D341Med (cell line): Measurements from ENCODE around the gene KIAA0825.
A peak's percentile ranks its signal among the peaks of the same experiment; 100 is the strongest.

ENCODE experiments used
- DNase-seq: peaks from one replicate; pipeline ENCODE4 v3.0.0; 2012; ENCODE audit warnings: low spot score

KIAA0825 gene, protein sequence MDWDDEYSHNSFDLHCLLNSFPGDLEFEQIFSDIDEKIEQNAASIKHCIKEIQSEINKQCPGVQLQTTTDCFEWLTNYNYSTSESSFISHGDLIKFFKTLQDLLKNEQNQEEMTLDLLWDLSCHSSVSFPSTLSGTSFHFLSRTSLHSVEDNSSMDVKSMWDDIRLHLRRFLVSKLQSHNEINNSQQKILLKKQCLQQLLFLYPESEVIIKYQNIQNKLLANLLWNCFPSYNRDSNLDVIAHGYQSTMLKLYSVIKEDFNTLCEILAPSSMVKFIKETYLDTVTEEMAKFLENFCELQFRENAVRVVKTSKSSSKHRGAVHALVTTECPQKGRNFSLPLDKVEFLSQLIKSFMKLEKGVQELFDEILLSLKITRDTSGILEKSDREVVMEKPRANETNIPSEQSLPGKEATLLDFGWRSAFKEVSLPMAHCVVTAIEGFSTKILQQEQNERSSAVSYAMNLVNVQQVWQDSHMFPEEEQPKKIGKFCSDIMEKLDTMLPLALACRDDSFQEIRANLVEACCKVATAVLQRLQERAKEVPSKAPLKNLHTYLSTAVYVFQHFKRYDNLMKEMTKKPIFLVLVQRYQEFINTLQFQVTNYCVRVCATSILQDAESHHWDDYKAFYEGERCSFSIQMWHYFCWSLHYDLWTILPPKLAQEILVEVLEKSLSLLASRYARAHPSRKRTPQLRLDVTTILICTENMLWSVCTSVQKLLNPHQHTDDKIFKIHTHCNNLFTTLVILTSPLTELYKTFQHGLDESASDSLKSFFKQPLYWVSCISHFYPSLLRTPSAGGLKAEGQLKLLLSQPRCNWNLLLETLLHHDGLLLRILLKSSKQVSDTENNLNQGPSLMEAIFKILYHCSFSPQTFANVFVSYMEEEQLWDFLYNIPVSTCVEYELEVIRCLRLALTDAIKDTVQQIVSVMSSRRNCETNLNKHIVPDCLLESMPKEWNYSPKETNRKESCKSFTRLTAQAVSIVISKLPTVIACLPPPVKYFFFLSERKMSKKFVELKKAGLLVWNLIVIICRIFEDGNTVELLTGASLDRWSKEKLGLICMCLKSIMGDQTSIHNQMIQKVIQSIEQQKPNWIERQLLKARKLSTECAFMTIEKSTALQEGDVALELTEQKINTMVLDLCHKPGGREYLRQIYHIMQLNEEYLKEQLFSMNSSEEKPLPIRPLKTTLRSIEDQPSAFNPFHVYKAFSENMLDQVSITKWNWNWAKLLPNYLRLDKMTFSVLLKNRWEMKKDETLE (N-terminal part only)

DNA sequence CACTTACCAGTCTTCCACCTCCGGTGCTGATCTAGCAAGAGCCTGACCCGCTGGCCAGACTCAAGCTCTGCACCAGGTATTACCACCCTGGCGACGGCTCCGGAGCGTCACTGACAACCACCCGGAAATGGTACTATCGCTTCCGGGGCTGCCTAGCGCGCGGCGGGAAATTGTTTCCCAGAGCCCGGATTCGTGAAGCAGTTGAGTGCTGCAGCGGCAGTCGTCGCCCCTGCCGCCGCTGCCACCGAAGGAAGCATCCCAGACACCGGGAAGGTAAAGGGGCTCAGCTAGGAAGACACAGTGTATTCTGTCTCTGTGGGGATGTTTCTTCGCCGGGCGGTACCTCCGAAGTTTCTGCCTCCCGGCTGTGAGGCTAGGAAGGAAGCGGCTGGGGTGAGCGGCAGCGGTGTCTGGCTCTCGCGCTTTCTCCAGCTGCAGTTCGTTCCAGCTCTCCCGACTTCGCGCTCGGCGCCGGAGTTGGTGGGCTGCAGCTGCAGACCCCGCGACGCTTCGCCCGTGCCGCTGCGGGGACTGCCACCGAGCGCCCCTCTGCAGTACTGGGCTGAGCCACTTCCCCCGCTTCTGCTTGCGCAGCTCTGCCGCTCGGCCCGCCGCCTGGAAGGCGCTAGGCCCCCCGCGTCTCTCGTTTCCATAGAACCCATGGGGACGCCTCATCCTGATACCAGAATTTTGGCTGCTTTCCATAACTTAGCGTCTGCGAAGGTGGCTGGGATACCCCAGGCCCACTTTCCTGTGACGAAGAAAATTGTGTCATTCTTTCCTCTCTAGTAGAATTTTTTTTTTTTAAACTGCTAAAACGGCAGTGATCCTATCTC lies at the start of gene KIAA0825, which contains the start of gene SLF1:
Gene KIAA0825 (minus strand): TSS at position 112 of the 836 bp plus-strand sequence. CDS start 81,478 bp downstream, outside the sequence.
Gene SLF1 (plus strand): TSS at position 177 of the 836 bp plus-strand sequence. CDS start 10,142 bp downstream, outside the sequence.
- DNase-seq: peak; percentile 88

DNA sequence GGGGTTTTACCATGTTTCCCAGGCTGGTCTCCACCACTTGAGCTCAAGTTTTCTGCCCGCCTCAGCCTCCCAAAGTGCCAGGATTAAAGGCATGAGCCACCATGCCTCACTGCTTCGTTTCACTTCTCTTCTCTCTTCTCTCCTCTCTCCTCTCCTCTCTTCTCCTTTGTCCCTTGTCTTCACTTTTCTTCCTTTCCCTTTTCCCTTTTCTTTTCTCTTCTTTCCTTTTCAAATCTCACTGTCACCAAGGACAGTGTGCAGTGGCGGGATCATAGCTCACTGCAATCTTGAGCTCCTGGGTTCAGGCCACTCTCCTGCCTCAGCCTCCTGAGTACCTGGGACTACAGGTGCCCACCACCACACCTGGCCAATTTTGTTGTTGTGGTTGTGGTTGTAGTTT lies 49.5 kb upstream of the KIAA0825 start:
- no peak for DNase-seq

DNA sequence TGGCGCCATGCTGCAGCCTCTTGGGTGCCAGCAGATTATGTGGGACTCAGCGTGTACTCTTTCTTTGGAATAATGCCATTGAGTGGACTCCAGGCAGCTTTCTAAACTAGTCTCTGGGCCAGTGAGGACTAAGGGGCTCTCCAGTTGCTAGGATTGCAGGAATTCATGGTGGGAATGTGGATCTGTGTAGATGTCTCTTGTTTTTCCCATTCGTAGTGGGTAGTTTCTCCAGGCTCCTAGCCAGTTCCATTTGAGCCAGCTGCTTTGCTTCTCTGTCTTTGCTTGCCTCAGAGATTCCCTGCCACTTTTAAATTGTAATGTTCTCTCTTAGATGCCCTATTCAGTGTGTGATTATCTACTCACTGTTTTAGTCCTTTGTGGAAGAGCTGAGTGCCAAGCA lies 42.7 kb upstream of the KIAA0825 start:
- no peak for DNase-seq

DNA sequence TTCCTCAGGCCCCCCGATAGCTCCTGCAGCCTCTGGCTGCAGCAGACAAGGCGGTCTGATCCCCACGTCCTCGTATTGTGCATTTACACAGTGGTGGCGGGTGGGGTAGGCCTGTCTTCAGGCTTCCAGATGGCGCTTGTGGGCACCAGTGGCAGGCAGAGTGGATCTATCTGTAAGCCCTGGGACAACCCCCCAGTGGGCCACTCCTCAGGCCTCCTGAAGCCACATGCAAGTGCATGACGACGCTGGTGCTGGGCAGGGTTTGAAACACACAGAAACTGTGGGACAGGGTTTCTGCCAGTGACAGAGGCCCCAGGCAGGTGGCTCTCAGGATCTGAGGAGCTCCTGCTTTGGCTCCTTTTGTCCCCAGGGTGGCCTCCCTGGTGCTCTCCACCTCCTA lies 42.1 kb upstream of the KIAA0825 start:
- no peak for DNase-seq

DNA sequence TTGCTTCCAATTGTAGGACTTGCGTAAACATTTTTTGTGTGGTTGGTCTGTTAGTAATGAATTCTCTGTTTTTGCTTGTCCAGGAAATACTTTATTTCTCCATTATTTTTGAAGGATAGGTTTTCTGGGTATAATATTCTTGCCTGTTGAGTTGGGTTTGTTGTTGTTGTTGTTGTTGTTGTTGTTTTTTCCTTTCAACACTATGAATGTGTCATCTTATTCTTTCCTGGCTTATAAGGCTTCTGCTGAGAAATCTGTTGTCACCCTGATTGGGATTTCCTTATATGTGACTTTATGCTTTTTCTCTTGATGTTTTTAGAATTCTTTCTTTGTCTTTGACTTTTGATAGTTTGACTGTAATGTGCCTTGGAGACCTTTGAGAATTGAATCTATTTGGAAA lies 39.9 kb upstream of the KIAA0825 start:
- no peak for DNase-seq

DNA sequence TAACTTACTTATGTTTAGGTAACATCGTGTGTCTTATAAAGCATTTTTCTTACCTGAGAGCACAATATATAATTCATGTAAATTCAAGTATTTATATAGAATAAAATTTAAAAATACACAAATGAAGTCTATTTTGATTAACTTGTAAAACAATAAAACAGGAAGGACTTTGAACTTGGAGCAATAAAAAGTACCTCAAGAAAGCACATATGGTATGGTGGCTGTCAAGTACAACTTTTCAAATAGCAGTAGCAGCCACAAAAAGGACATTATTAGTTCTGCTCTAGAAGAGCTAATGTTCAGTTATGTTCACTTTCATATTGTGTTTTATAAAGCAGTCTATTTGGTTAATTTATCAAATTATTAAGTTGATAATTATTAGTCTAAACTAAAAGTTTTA lies 31.5 kb upstream of the KIAA0825 start:
- DNase-seq: no peak

DNA sequence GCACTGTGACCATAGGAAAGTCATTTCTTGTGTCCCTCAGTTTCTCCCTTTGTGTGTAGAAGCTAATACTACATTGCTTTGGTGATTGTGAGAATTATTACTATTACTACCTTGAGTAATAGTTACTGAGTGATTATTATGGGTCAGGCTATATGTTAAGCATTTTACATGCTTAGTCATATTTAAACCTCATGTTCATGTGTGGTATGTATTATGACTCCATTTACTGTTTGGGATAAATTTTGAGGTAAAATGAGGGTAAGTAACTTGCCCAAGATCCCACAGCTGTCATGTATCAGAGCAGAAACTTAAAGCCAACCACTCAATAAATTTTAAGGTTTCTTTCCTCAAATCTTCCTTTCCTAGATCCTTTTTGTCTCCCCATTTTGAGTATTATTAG lies 28.4 kb upstream of the KIAA0825 start:
- no peak for DNase-seq

DNA sequence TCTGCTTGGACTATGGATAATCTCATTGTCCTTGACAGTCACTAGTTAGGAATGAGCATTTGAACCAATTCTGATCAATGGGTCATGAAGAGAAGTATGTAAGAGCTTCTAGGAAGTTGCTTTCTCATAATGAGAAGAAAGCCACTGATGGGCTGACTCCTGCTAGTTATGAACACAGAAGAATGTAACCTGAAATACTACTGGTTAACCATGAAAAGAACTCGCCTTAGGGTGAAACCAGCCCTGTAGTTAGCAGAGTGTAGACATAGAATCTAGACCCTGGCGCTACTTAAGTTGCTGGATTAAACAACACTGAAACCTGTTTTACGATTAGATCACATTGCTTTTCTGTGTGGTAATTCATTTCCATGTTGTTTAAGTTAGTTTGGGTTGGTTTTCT lies 26.6 kb upstream of the KIAA0825 start:
- no peak for DNase-seq

DNA sequence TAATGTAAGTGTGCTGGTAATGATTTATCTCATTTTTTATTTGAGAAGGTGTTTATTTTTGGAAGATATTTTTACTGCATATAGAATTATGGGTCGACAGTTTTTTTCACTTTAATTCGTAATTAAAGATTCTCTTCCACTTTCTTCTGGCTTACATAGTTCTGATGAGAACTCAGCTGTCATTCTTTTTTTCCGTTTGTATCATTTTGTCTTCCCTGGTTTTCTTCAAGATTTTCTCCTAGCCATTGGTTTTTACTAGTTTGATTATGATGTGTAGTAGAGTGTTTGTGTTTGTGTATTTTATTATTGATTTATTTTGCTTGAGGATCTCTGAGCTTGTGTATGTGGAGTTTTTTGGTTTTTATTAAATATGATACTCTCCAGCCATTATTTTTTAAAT lies 21.8 kb upstream of the KIAA0825 start:
- DNase-seq: no peak

DNA sequence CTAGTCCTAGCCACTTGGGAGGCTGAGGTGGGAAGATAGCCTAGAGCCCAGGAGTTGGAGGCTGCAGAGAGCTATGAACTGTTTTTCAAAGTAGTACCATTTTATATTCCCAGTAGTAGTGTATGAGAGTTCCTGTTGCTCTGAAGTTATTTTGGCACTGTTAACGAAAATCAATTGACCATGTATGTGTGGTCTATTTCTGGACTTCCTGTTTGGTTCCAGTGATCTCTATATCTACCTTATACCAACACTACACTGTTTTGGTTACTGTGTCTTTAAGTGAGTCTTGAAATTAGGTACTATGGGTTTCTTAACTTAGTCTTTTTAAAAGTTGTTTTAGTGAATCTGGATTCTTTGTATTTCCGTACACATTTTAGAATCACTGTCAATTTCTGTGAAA lies 13.6 kb upstream of the KIAA0825 start:
- DNase-seq: no peak

DNA sequence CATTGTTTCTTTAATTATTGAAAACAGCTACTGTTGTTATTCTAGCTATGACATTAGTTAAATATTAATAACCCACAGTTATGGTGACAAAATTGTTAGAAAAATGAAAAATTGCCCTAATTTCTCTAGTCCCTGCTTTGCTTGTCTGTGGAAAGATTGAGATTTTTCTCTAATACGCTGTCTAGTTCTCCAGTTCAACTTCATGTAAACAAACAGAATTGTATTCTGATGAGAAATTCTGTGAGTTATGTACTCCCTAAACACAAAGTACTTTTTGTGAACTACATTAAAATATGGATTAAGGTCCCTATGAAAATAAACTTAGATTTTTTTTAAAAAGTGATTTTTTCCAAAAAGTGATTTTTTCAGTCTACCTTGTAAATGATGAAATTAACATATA lies 8.8 kb upstream of the KIAA0825 start:
- DNase-seq: no peak

DNA sequence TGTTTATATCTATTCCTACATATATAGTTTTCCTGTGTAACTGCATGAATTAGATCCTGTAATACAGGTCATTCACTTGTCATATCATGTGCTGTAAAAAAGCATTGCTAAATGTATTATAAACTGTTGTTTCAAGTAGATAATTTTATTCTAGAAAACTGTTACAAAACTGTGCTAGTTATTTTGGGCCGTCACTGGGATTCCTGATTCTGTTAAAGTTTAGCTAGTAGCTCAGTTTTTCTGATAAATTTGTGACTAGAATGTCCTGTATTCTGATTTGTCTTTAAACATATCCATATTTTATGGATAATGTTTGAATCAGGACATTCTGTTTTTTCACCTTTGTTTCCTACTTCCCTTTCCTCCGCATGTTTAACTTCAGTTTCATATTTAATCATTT lies 5.5 kb upstream of the KIAA0825 start:
- no peak for DNase-seq

DNA sequence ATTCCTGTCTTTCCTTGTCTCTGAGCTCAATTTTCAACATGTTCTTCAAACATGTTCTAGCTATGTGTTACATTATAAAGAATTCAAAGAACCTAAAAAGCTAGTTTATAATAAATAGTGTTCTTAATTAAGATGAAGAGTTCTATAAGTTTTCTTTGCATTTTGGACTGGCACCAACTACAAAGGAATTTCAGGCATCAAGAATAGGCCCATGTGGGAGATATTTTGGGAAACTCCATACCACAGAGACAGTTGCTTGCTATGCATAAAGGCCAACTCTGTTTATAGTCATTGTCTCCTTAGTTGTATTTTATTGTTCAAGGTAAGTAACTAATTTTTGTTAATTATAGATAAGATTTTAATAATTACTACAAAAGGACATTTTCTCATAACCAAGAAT lies 4.6 kb upstream of the KIAA0825 start:
- DNase-seq: no peak

DNA sequence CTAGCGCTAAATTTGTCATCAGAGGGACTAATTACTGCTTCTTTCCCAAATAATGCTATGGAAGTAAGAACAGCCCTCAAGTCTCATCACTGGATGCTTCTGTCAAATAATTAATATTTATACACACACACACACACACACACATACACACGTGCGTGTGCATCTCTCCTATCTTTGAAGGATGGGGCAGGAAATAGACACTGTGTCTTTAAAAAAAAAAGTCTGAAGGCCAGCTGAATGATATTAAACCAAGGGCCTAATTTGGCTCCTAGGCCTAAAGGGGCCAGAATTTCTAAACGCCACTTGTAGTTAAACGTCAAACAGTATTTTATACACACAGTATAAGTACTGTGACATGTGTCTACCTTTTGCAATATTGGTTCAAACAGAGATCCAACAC lies 3.4 kb upstream of the KIAA0825 start:
- no peak for DNase-seq

DNA sequence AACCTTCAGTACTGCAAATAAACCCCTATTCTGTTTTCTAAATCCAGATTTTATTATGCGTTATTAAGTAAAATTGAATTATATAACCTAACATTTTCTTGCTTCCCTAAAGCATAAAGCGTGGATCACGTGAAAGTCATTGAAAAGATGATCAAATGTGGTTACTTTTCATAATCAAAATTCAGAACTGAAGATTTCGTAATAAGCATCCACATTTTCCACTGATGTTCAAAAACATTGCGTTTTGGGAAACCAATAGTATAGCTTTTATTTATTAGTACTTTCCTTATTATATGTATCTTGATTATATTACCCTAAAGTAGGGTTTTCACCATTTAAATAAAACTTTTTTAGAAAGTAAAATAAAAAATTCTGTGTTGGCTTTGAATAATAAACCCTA lies 1.9 kb upstream of the KIAA0825 start:
- DNase-seq: no peak

DNA sequence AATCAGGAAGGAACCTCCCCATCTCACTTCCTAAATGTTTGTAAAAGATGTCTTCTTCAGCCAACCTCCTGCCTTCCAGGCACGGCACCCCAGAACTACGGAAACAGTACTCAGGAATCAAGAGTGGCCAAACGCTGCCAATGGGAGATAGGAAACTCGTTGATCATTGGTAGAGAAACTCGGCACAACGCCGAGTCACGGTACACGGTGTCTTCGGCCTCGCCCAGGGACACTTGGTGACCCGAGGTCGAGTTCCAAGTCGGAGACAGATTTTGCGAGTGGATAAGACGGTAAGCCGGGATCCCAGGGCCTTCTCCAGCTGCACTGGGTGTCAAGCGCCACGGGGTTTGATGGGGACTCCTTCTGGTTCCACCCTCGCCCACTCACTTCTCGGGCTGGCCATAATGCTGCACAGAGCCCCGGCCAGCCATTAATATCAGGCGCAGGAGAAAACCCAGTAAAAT lies 343 bp downstream of the KIAA0825 start:
- no peak for DNase-seq

DNA sequence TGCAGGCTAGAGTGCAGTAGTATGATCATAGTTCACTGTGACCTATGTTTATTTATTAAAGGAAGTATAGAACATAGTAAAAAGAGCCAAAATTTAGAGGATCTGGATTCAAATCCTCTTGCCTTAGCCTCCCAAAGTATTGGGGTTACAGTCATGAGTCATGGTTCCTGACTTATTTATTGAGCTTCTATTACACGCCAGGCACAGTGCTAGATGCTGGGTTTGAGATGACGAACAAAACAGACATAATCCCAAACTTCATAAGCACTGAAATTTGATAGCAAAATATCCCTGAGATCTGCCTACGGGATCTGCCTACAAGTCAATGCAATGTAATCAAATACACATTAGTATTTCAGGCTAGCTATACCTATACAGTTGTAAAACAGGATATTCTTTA lies 2.5 kb downstream of the KIAA0825 start:
- DNase-seq: no peak

DNA sequence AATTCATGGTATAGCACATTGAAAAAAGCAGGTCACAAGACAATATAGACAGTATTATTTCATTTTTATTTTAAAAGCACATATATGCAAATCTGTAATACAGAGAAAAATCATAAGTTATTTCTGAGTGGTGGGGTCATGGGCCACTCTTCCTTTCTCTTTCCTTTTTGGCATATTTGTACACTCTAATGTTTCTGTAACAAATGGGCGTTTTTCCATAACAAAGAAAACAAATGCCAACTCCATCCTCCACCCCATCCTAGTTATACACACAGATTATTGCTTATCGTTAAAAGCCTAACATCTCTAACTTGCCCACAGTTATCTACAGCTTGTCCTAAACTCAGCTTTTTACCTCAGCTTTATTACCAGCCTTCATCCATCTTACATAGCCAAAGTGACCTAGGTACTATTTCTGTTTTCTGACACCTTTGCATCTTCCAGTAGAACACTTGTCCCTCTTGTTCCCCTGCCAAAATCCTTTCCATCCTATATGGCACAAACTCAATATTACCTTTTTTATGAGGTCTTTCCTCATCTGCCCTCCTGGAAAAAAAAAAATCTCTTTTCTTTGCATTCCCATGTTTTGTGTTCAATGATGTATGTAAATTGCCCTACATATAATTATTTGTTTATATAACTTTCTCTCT lies 4.1 kb downstream of the KIAA0825 start:
- no peak for DNase-seq

DNA sequence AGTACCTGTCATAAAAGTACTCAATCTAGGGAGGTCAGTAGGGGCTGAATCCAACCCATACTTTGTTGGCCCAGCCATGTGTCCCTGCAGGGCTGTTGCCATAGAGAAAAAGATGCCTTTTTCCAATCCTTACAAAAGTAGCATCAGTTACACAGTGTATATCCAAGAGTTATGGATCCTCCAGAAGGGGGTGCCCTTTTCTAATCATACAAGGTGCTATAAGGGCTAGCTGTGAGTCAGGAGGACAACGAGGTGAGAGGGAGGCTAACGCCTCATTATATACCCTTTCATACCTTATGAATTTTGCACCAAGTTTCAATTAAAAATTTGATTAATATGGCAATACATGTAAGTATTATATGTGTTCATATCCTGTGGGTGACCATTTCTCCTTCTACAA lies 4.8 kb downstream of the KIAA0825 start:
- DNase-seq: no peak

DNA sequence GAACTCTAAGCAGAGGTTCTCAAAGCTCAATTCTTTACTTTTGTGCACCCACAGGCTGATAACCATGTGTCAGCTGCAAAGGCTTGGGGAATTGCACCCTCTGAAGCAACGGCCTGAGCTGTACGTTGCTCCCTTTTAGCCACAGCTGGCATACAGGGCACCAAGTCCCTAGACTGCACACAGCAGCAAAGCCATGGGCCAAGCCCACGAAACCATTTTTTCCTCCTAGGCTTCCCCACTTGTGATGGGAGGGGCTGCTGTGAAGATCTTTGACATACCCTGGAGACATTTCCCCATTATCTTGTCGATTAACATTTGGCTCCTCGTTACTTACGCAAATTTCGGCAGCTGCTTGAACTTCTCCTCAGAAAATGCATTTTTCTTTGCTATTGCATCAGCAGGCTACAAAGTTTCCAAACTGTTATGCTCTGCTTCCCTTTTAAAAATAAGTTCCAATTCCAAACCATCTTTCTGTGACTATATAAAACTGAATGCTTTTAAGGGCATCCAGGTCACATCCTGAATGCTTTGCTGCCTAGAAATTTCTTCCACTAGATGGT lies 23.0 kb downstream of the KIAA0825 start:
- DNase-seq: no peak
